GM21381 (cell line): Measurements from ENCODE around the gene GNL2.
"Not testable (repeated sequence)": the region's sequence is repeated elsewhere in the genome, so short reads cannot be mapped to it uniquely, and the experiment has no call there.

ENCODE experiments used
- ATAC-seq: cut with Tn5 transposase; IDR thresholded peaks from one replicate; pipeline ENCODE4 v1.9.1; 2021; ENCODE audit warnings: mild to moderate bottlenecking, moderate library complexity; ENCODE audit not compliant: unreplicated experiment

Gene GNL2

DNA sequence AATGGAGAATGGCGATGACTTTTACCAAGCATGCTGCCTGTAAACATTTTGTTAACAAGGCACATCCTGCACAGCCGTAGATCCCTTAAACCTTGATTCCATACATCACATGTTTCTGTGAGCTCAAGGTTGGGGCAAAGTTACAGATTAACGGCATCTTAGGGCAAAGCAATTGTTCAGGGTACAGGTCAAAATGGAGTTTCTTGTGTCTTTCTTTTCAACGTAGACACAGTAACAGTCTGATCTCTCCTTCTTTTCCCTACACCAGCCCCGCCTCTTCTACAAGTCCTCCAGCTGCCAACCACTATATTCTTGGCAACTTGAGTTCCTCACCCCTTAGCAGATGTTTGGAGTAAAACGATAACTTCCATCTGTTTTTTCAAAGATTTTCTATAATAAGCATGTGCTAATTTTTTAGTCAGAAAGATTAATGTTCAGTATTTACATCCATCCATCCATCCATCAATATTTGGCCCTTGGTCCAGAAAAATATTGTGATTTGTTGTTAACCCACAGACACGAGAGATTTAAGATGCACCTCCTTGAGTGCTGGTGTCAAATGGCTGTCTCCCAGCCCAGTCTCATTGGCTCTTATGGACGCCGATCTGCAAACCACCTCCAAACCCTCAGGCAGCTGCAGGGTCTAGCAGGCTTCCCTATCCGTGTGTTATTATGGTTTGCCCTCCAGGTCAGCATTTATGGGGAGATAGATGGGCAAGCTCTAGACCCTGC is 35.2 kb downstream of the GNL2 start:
- ATAC-seq = no peak

DNA sequence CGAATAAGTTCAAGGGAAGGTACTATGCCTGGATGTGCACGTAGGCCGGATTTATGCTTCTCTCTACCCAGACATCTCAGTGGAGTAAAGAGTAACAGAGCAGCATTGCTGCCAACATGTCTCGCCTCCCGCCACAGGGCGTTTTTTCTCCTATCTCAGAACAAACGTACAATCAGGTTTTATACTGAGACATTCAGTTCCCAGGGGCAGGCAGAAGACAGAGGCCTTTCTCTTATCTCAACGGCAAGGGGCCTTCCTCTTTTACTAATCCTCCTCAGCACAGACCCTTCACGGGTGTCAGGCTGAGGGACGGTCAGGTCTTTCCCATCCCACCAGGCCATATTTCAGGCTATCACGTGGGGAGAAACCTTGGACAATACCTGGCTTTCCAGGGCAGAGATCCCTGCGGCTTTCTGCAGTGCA is 35.8 kb downstream of the GNL2 start:
- ATAC-seq = not testable (repeated sequence)

DNA sequence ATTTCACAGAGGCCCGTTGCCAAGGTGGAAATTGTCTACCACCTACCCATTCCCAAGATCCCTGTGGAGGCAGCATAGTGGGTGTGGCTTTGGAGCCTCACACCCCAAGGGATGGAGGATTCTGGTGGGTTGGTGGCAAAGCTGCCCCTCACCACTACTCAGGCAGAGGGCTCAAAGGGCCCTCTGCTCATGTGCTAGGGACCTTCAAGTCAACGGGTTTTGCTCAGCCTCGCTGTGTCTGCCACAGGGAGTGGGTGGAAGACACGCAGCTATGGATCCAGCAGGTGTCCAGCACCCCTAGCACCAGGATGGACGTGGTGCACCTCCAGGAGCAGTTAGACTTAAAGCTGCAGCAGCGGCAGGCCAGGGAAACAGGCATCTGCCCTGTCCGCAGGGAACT is 36.7 kb downstream of the GNL2 start:
- no peak for ATAC-seq

DNA sequence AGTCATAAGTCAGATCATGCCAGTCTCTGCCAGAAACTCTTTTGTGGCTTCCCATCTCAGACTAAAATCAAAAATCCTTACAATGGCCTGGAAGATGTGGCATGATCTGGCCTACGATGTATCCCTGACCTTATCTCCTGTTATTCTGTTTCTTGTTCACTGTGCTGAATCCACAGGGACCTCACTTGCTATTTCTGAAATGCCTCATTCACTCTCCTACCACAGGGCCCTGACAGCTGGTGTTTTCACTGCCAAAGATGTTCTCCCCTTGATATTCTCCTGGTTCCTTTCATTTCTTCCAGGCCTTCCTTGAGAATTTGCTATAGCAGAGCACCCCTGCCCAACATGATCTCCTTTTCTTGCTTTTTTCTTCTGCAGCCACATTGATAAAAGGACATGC is 37.3 kb downstream of the GNL2 start:
- no peak for ATAC-seq

DNA sequence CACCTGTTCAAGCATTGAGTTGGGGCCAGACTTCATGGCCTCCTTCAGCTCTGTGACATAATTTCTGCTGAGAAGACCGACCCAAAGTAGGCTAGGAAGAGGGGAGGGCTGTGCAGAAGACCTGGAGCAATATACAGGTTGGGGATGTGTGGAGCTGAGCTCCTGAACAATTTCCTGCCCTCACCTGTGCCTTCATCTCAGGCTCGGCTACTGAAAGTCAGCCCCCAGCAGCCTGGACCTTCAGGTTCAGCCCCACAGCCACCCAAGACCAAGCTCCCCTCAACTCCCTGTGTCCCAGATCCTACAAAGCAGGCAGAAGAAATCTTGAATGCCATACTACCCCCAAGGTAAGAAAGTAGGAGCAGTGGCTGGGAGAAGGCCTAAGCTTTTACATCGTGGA is 38.3 kb downstream of the GNL2 start:
- no peak for ATAC-seq

DNA sequence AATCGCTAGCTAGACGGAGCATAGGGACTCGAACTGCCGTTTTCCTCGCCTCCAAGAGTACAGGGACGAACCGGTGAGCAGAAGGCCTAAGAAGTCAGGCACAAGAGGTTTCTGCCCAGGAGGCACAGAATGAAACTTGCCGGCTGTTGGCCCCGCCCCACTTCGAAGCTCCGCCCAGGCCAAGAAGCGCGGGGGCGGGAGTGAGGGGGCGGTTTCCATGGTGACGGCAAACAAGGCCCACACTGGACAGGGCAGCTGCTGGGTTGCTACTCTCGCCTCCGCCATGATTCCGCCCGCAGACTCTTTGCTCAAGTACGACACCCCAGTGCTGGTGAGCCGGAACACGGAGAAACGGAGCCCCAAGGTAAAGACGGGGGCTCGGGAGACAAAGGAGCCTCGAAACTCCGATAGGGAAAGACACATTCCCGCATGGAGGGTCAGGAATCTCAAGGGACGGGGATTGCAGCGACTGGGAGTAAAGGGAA is 39.0 kb downstream of the GNL2 start, which contains the start of gene DNALI1:
Gene DNALI1 (plus strand): TSS at position 229 of the 485 bp plus-strand sequence. CDS start 55 bp downstream, at position 284.
- no peak for ATAC-seq

DNA sequence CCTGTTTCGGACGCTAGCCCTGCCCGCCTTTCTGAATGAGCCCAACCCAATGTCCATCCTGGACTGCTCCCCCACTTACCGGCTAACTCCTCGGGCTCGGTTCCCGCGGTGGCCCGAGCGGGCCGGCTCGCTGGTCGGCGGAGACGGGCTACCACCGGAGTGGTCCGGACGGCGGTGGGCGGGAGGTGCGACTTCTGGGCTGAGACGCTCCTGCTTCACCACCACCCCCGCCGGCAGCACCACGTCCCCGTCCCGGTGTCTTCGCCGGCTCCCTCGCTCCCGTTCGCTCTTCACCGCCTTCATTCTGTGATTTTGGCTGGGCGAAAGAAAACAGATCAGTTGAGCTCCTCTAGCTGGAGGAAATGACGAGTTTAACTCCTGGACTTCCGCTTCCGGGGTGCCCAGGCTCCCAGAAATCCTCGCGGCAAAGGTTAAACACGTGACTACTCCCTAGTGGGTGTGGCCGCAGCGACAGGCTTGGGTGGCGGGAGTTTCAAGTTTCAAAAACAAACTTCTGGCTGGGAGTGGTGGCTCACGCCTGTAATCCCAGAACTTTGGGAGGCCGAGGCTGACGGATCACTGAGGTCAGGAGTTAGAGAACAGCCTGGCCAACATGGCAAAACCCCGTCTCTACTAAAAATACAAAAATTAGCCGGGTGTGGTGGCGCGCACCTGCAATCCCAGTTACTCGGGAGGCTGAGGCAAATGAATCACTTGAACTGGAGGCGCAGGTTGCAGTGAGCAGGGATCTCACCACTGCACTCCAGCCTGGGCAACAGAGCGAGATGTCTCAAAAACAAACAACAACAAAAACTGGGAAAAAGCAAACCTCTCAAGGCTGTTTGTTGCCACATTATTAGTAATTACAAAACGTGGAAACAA is 41.6 kb downstream of the GNL2 start, which contains the start of gene SNIP1:
Gene SNIP1 (minus strand): TSS at position 367 of the 882 bp plus-strand sequence. CDS start 64 bp downstream, at position 303.
- peak; percentile 89 for ATAC-seq

DNA sequence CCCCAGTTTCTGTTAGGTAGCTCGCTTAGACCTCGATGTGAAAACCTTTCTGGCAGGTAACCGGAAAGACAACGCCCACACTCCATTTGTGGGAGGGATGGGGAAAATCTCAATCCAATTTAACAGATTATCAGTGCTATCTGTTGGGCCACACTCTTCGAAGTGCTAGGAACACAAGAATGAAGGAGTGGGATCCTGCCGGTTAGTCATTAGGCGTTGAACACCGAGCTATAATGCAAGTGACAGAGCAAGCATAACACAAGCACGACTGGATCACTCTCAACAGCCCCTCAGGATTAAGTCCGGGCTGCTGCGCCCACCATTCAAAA is 42.2 kb downstream of the GNL2 start:
- ATAC-seq = no peak

DNA sequence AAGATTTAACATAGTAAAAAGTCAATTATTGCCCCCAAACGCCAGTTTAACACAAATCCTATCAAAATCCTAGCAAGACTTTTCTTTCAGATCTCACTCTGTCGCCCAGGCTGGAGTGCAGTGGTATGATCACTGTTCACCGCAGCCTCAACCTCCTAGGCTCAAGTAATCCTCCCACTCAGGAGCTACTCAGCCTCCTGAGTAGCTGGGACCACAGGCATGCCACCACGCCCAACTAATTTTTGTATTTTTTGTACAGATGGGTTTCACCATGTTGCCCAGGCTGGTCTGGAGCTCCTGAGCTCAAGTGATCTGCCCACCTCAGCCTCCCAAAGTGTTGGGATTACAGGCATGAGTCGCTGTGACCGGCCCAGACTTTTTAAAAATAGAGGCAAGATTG is 46.4 kb downstream of the GNL2 start:
- no peak for ATAC-seq

DNA sequence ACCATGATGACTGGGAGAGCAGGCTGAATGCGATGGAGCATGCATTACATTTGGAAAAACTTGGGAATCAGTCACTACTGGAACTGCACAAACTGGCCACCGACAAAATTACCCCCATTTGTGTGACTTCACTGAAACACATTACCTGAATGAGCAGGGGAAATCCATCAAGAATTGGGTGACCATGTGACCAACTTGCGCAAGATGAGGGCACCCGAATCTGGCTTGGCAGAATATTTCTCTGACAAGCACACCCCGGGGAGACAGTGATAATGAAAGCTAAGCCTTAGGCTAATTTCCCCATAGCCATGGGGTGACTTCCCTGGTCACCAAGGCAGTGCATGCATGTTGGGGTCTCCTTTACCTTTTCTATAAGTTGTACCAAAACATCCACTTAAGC is 50.7 kb downstream of the GNL2 start:
- ATAC-seq = no peak

DNA sequence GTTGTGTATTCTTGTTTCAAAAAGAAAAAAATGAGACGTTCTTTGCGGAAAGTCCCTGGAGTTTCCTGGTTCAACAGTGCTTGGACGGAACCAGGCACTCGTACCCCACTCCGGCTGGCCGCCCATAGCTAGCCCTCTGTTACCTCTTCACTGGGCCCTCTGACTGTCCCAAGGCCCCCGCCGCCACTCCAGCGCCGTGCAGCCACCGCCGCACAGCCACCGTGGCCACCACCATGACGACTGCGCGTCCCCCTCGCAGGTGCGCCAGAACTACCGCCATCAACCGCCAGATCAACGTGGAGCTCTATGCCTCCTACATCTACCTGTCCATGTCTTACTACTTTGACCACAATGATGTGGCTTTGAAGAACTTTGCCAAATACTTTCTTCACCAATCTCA is 51.2 kb downstream of the GNL2 start:
- ATAC-seq = no peak

DNA sequence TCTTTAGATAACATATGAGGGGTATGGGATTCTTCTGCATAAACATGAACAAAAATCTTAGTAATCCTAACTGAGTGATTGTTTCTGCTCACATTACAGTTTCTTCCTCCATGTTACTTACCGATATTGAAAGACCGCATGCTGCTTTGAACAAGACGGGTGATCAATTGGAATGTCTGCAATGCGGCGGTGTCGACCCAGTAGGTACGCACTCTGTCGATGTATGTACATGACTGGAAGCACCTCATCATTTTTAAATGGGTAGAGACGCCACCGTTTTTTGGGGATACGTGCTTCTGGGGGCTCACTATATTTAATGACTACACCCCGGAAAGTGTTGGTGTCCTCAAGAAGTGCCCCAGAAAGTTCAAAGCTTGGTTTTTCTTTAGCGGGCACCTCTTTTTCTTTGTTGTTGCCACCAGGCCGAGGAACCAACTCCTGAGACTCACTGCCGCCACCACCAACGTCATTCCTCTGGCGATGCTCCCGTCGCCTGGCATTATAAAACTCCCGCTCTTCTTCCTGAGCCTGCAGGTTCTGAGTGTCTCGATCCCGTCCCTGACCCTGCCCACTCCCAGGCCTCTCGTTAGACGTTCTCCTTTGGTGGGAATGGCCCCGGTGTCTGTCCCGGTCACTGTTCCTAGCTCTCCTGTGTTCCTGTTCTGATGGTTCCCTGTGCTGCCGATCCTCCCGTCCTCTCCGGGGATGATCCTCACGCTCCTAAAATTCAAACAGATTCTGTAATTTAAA is 55.5 kb downstream of the GNL2 start:
- ATAC-seq = no peak

DNA sequence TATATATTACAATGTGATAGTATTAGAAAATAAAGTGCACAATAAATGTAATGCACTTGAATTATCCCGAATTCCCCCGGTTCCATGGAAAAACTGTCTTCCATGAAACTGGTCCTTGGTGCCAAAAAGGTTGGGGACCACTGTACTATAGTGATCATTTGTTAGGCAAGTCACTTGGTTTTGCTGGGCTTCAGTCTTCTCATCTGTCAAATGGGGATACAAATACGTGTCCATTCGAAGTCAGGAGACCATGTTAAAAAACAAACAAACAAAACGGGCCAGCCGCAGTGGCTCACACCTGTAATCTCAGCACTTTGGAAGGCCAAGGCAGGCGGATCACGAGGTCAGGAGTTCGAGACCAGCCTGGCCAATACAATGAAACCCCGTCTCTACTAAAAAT is 56.6 kb downstream of the GNL2 start:
- ATAC-seq = not testable (repeated sequence)

DNA sequence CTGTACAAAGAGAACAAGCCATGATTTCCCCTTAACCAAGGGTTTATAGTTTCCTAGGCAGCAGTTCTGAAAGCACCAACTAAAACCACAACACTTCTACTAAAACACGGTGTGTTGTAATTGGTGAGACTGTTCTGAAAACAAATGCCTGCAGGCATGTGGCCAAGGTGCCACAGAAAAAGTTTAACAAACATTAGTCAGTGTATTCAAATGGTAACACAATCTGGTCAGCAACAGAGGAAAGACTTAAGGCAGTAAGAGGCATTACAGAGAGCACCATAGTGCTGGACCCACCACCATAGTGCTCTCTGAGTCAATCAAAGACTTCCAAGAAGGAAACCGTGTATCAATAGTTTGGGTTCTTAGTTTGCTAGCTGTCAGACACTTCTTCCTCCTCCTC is 58.4 kb downstream of the GNL2 start:
- no peak for ATAC-seq

DNA sequence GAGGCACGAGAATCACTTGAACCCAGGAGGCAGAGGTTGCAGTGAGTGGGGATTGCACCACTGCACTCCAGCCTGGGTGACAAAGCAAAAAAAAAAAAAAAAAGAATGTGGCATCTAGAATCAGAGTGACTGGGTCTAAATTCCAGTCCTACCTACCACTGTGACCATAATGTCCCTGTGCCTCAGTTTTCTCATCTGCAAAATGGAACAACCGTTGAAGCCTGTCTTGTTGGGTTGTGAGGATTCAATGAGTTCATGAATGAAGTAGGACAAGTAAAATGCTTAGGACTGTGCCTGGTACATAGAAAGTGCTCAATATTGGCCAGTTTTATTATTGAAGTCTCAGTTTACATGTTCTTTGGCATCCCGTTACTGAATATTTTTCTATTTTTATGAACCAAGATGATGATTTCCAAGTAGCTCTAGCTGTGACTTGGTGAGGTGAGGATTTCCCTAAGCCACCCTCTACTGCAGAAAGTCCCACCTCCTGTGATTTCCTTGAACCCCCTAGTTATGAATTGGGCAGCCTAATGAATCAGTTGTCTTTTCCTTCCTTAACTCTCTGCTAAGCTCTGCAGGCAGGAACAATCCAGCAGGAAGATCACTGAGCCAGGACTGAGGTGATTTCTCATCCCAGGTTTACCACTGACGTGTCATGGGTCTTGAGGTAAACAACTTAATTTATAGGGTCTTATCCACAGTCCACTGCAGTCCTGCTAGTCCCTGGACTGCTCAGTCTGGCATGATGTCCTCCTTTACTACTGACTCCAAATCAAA is 62.2 kb downstream of the GNL2 start:
- no peak for ATAC-seq

DNA sequence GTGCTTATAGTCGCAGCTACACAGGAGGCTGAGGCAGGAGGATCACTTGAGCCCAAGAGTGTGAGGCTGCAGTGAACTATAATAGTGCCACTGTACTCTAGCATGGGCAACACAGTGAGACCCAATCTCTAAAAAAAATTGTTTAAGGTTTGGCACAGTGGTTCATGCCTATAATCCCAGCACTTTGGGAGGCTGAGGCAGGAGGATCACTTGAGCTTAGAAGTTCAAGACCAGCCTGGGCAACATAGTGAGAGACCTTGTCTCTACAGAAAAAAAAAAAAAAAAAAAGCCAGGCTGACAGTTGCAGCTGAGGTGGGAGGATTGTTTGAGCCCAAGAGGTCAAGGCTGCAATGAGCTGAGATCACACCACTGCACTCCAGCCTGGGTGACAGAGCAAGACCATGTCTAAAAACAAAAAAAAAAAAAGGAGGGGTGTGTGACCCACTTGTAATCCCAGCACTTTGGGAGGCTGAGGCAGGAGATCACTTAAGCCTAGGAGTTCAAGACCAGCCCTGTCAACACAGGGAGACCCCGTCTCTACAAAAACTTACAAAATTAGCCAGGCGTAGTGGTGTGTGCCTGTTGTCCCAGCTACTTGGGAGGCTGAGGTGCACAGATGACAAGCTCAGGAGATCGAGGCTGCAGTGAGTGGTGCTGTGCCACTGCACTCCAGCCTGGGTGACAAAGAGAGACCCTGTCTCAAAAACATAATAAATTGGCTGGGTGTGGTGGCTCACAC is 63.1 kb downstream of the GNL2 start:
- not testable (repeated sequence) for ATAC-seq

DNA sequence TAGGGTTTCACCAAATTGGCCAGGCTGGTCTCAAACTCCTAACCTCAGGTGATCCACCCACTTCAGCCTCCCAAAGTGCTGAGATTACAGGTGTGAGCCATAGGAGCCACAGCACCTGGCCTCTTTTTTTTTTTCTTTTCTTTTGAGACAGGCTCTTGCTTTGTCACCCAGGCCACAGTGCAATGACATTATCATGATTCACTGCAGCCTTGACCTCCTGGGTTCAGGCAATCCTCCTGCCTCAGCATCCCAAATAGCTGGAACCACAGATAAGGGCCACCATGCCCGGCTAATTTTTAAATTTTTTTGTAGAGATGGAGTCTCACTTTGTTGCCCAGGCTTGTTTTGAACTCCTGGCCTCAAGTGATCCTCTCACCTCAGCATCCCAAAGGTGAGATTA is 65.8 kb downstream of the GNL2 start:
- not testable (repeated sequence) for ATAC-seq

DNA sequence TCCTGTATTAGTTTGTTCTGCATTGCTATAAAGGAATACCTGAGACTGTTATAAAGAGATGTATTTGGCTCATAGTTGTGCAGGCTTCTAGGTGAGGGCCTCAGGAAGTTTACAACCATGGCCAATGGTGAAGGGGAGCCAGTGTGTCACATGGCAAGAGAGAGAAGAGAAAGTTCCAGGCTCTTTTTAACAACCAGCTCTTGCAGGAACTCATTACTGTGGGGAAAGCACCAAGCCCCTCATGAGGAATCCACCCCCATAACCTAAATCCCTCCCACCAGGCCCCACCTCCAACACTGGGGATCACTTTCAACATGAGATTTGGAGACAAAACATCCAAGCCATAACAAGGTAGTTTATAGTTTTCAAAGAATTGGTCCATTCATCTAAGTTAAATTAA is 76.1 kb downstream of the GNL2 start:
- ATAC-seq = no peak

DNA sequence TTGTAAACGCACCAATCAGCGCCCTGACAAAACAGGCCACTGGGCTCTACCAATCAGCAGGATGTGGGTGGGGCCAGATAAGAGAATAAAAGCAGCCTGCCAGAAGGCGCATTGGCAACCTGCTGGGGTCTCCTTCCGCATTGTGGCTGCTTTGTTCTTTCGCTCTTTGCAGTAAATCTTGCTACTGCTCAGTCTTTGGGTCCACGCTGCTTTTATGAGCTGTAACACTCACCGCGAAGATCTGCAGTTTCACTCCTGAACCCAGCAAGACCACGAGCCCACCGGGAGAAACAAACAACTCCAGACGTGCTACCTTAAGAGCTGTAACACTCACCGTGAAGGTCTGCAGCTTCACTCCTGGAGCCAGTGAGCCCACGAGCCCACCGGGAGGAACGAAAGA is 76.8 kb downstream of the GNL2 start:
- not testable (repeated sequence) for ATAC-seq

DNA sequence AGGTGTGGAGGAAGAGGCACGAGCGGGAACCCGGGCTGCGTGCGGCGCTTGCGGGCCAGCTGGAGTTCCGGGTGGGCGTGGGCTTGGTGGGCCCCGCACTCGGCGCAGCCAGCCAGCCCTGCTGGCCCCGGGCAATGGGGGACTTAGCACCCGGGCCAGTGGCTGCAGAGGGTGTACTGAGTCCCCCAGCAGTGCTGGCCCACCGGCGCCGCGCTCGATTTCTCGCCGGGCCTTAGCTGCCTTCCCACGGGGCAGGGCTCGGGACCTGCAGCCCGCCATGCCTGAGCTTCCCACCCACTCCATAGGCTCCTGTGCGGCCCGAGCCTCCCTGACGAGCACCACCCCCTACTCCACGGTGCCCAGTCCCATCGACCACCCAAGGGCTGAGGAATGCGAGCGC is 77.5 kb downstream of the GNL2 start:
- ATAC-seq = not testable (repeated sequence)
